Stimulated activated CD8-positive, alpha-beta memory T cell treated with anti-CD3 and anti-CD28 coated beads, Interleukin-4, amount 100 ng/mL, for 24 hours (primary cell): Measurements from ENCODE around the gene IQSEC3.
"Not testable (repeated sequence)": the region's sequence is repeated elsewhere in the genome, so short reads cannot be mapped to it uniquely, and the experiment has no call there.

Source experiments
- DNase-seq: peaks from one replicate; pipeline ENCODE4 v3.0.0-alpha.2; 2020; ENCODE audit warnings: low read depth

The IQSEC3 gene

GRCh38 chr12:214003-214741 lies 147.6 kb downstream of the IQSEC3 start, which contains the start of gene SLC6A12:
TSS of gene SLC6A12 (minus strand) at chr12:214157. CDS start at chr12:209986, 4,171 bp downstream.
- no peak for DNase-seq

- DNase-seq, result no peak
Observed at GRCh38 chr12:215116-215515, 148.5 kb downstream of the IQSEC3 start.

- DNase-seq, result not testable (repeated sequence)
Observed at GRCh38 chr12:217029-217428, 150.5 kb downstream of the IQSEC3 start.

GRCh38 chr12:218221-218620 lies 151.7 kb downstream of the IQSEC3 start:
- no peak for DNase-seq

- no peak for DNase-seq
Observed at GRCh38 chr12:218728-219590, 152.4 kb downstream of the IQSEC3 start.

GRCh38 chr12:219891-220352 lies 153.4 kb downstream of the IQSEC3 start:
- DNase-seq, result peak; percentile 38

GRCh38 chr12:220491-220890 lies 153.9 kb downstream of the IQSEC3 start:
- DNase-seq, result no peak

- no peak for DNase-seq
Observed at GRCh38 chr12:220946-221550, 154.5 kb downstream of the IQSEC3 start.

- no peak for DNase-seq
Observed at GRCh38 chr12:221736-222135, 155.2 kb downstream of the IQSEC3 start.

- DNase-seq, result no peak
Observed at GRCh38 chr12:223841-224240, 157.3 kb downstream of the IQSEC3 start.

GRCh38 chr12:224330-224729 lies 157.8 kb downstream of the IQSEC3 start:
- no peak for DNase-seq

- no peak for DNase-seq
Observed at GRCh38 chr12:225012-225411, 158.4 kb downstream of the IQSEC3 start.

GRCh38 chr12:226401-226800 lies 159.8 kb downstream of the IQSEC3 start:
- DNase-seq, result no peak

- DNase-seq, result no peak
Observed at GRCh38 chr12:227286-227915, 160.8 kb downstream of the IQSEC3 start.
